Gastroesophageal sphincter (tissue), 4 donors: ENCODE data around the gene ANO4. TPM values are rescaled to one million over a fixed set of nuclear protein-coding genes. Genes with fewer than 3 reads are reported as not detected.

Experiments used
- ATAC-seq: fragments of 150-250 bp; one replicate; pipeline ENCODE4 v1.9.1; 2016; ENCODE audit warnings: mild to moderate bottlenecking, moderate library complexity
- H3K27ac ChIP-seq, 4 donors: fragments of 200-600 bp; sonication (generic) in 3 of 4; 1 replicate in 3 of 4; 2 replicates in 1 of 4; pipeline ENCODE4 v1.5.1; 2016 to 2019
- H3K27me3 ChIP-seq: fragments of 200-600 bp; sonication (generic); one replicate; pipeline ENCODE4 v1.5.1; 2019
- H3K36me3 ChIP-seq, 2 donors: fragments of 200-600 bp; sonication (generic); one replicate each; pipeline ENCODE4 v1.5.1; 2019; ENCODE audit warnings: control low read depth in 1 of 2
- H3K4me1 ChIP-seq, 3 donors: fragments of 200-600 bp; sonication (generic); 1 replicate in 2 of 3; 2 replicates in 1 of 3; pipeline ENCODE4 v1.5.1; 2016 to 2019; ENCODE audit warnings: control low read depth in 2 of 3
- H3K4me3 ChIP-seq, 2 donors: fragments of 200-600 bp; sonication (generic); one replicate each; pipeline ENCODE4 v1.5.1; 2019; ENCODE audit warnings: mild to moderate bottlenecking in 1 of 2, moderate library complexity in 1 of 2
- H3K9me3 ChIP-seq, 3 donors: fragments of 200-600 bp; sonication (generic); one replicate each; pipeline ENCODE4 v1.5.1; 2017 to 2019; ENCODE audit warnings: control low read depth in 2 of 3
- CTCF ChIP-seq, 4 experiments: fragments of 200-600 bp in 2 of 4; fragments of 450-650 bp in 2 of 4; sonication (generic) in 1 of 4; IDR thresholded peaks; one replicate each; pipeline ENCODE4 v1.5.1; 2017 to 2019; ENCODE audit warnings: antibody characterized with exemption in 4 of 4, mild to moderate bottlenecking in 2 of 4, moderate library complexity in 2 of 4
- EP300 ChIP-seq: sonication (generic); formaldehyde crosslinking; IDR thresholded peaks from one replicate; pipeline ENCODE4 v1.6.1; 2017; ENCODE audit warnings: antibody characterized with exemption, mild to moderate bottlenecking
- POLR2A ChIP-seq, 2 donors: fragments of 450-650 bp; IDR thresholded peaks; one replicate each; pipeline ENCODE4 v1.6.1; 2017; ENCODE audit warnings: antibody characterized with exemption in 2 of 2, mild to moderate bottlenecking in 2 of 2, moderate library complexity in 1 of 2
- POLR2AphosphoS5 ChIP-seq: sonication (generic); formaldehyde crosslinking; IDR thresholded peaks from one replicate; pipeline ENCODE4 v1.6.1; 2017; ENCODE audit warnings: antibody characterized with exemption
- WGBS, 2 donors: methylation state at CpG; one replicate each; pipeline ENCODE4 v1.1.5; 2018; ENCODE audit warnings: low coverage in 1 of 2; 5-methylcytosine and 5-hydroxymethylcytosine counted together
- total RNA-seq, 4 donors: library from RNA; depleted of rRNA; stranded (reverse); fragments of >200 nt; gene quantifications; one replicate each; pipeline ENCODE4 v1.1.0, GENCODE V29; 2016

The ANO4 gene
- total RNA-seq, 4 donors from 2014 or later, result 0.08 to 0.30 (median 0.13) TPM; not detected in 1

- TF ChIP-seq POLR2A (IDR thresholded peaks at IDR 0.05) (no peak), EP300 (no peak), CTCF (IDR thresholded peaks at IDR 0.05) (no peak)
- H3K9me3 ChIP-seq, result no peaks in the 10 kb centered on the region
- 57 to 83% methylated on average over 1 to 6 of the region's 6 CpGs for WGBS, 2 donors
- ATAC-seq, result no peak
- H3K4me3 ChIP-seq, result no peak overlapping the region
- H3K36me3 ChIP-seq, result no peaks in the 10 kb centered on the region
- H3K27me3 ChIP-seq, result peaks cover 26% of the 10 kb centered on the region
- H3K27ac ChIP-seq, result no peak overlapping the region
- H3K4me1 ChIP-seq, result peaks cover 0 to 6% (median 0%) of the 10 kb centered on the region in 3 donors
Measured at GRCh38 chr12:100795800-100796179, 1.2 kb downstream of the ANO4 start.

- Histone ChIP-seq H3K36me3 (no peaks in the 10 kb centered on the region), H3K27me3 (peaks cover 22% of the 10 kb centered on the region), H3K27ac (no peak overlapping the region), H3K4me1 (peaks cover 0 to 6% (median 0%) of the 10 kb centered on the region in 3 donors), H3K9me3 (no peaks in the 10 kb centered on the region), H3K4me3 (no peak overlapping the region)
- WGBS, 2 donors, result 61 to 80% methylated on average over 3 of the region's 3 CpGs
- no peak for TF ChIP-seq EP300
- no peak for TF ChIP-seq POLR2AphosphoS5
- TF ChIP-seq POLR2A (IDR thresholded peaks at IDR 0.05), result no peak
- TF ChIP-seq CTCF (IDR thresholded peaks at IDR 0.05), result no peak
- ATAC-seq, result no peak
Measured at GRCh38 chr12:100796621-100797020, 2.0 kb downstream of the ANO4 start.

- Histone ChIP-seq H3K4me3 (no peak overlapping the region), H3K27me3 (peaks cover 22% of the 10 kb centered on the region), H3K4me1 (peaks cover 0 to 6% (median 0%) of the 10 kb centered on the region in 3 donors), H3K9me3 (no peaks in the 10 kb centered on the region), H3K36me3 (no peaks in the 10 kb centered on the region), H3K27ac (no peak overlapping the region)
- 38 to 50% methylated on average over 1 of the region's 1 CpG for WGBS, 2 donors
- no peak for ATAC-seq
- TF ChIP-seq CTCF (IDR thresholded peaks at IDR 0.05) (no peak), POLR2A (IDR thresholded peaks at IDR 0.05) (no peak)
Measured at GRCh38 chr12:100797246-100797645, 2.7 kb downstream of the ANO4 start.

- no peak for TF ChIP-seq EP300
- no peak for TF ChIP-seq POLR2AphosphoS5
- no peak for TF ChIP-seq POLR2A (IDR thresholded peaks at IDR 0.05)
- TF ChIP-seq CTCF (IDR thresholded peaks at IDR 0.05), result no peak
- Histone ChIP-seq H3K27me3 (peaks cover 22% of the 10 kb centered on the region), H3K4me3 (no peak overlapping the region), H3K9me3 (no peaks in the 10 kb centered on the region), H3K4me1 (peaks cover 0 to 6% (median 0%) of the 10 kb centered on the region in 3 donors), H3K27ac (no peak overlapping the region), H3K36me3 (no peaks in the 10 kb centered on the region)
- no peak for ATAC-seq
Measured at GRCh38 chr12:100797786-100798185, 3.2 kb downstream of the ANO4 start.

GRCh38 chr12:100798286-100799160 is 3.9 kb downstream of the ANO4 start:
- TF ChIP-seq EP300, result no peak
- TF ChIP-seq POLR2A (IDR thresholded peaks at IDR 0.05), result no peak
- no peak for TF ChIP-seq POLR2AphosphoS5
- TF ChIP-seq CTCF (IDR thresholded peaks at IDR 0.05), result no peak
- 17 to 27% methylated on average over 3 of the region's 3 CpGs for WGBS, 2 donors
- H3K4me3 ChIP-seq, result no peak overlapping the region

More at GRCh38 chr12:100798286-100799160, 3.9 kb downstream of the ANO4 start:
- Histone ChIP-seq H3K4me1 (peaks cover 0 to 6% (median 0%) of the 10 kb centered on the region in 3 donors), H3K9me3 (no peaks in the 10 kb centered on the region), H3K27me3 (peaks cover 22% of the 10 kb centered on the region), H3K27ac (no peak overlapping the region), H3K36me3 (no peaks in the 10 kb centered on the region)
- ATAC-seq, result no peak
